GM12865 (cell line): ENCODE results near the gene CDC37.

Experiments
- DNase-seq: peaks from one replicate; pipeline ENCODE4 v3.0.0; 2010; ENCODE audit warnings: low read depth
- H3K4me3 ChIP-seq: 2 replicates; pipeline ENCODE4 v1.5.1; 2011; ENCODE audit warnings: mild to moderate bottlenecking, low read depth, low read length, control low read depth
- CTCF ChIP-seq: IDR thresholded peaks from 2 replicates; pipeline ENCODE4 v1.5.1; 2011; ENCODE audit warnings: low read length, control low read depth, low read depth, inconsistent platforms; ENCODE audit not compliant: insufficient read depth; ENCODE audit errors: missing control alignments

The CDC37 gene

GRCh38 chr19:10352764-10353671 lies 50.3 kb downstream of the CDC37 start:
- DNase-seq, result no peak
- no peak for TF ChIP-seq CTCF
- H3K4me3 ChIP-seq, result no peak overlapping the region

- H3K4me3 ChIP-seq, result no peak overlapping the region
- DNase-seq, result no peak
- no peak for TF ChIP-seq CTCF
Measured at GRCh38 chr19:10346509-10346908, 56.8 kb downstream of the CDC37 start.

- no peak for DNase-seq
- no peak overlapping the region for H3K4me3 ChIP-seq
- TF ChIP-seq CTCF, result no peak
Measured at GRCh38 chr19:10344780-10345179, 58.6 kb downstream of the CDC37 start.

GRCh38 chr19:10343495-10343894 lies 59.8 kb downstream of the CDC37 start:
- DNase-seq, result no peak
- no peak overlapping the region for H3K4me3 ChIP-seq
- no peak for TF ChIP-seq CTCF
